Activated B cell treated with CpG ODN at 0.5 μM for 24 hours (primary cell): ENCODE data around the gene PREX1. TPM values are rescaled to one million over a fixed set of nuclear protein-coding genes. Genes with fewer than 3 reads are reported as not detected.
A peak's percentile ranks its signal among the peaks of the same experiment; 100 is the strongest.

Experiments
- ATAC-seq: fragments of 200-7000 bp; cut with Tn5 transposase; one replicate; pipeline ENCODE4 v1.10.0; 2021; ENCODE audit warnings: low read depth, mild to moderate bottlenecking, moderate library complexity
- CTCF ChIA-PET: fragments of 350-600 bp; sonication (Branson Sonifier 250); formaldehyde crosslinking; loops from one replicate; lab custom pipeline; 2021; ENCODE audit warnings: antibody characterized with exemption; lab: Charles Lee
- POLR2A ChIA-PET: fragments of 350-600 bp; sonication (Branson Sonifier 250); formaldehyde crosslinking; loops from one replicate; lab custom pipeline; 2021; ENCODE audit warnings: antibody characterized with exemption; lab: Charles Lee
- DNase-seq: peaks from one replicate; pipeline ENCODE4 v3.0.0; 2022
- H3K27ac Mint-ChIP-seq: one replicate; pipeline ENCODE4 v1.8.0; 2020; ENCODE audit warnings: mixed read lengths
- H3K27me3 Mint-ChIP-seq: one replicate; pipeline ENCODE4 v1.8.0; 2021; ENCODE audit warnings: mixed read lengths
- H3K36me3 Mint-ChIP-seq: one replicate; pipeline ENCODE4 v1.8.0; 2021; ENCODE audit warnings: low read depth, mixed read lengths
- H3K4me1 Mint-ChIP-seq: one replicate; pipeline ENCODE4 v1.8.0; 2021; ENCODE audit warnings: mixed read lengths
- H3K4me3 Mint-ChIP-seq: one replicate; pipeline ENCODE4 v1.8.0; 2020; ENCODE audit warnings: mild to moderate bottlenecking, mixed read lengths
- H3K9me3 Mint-ChIP-seq: one replicate; pipeline ENCODE4 v1.8.0; 2020; ENCODE audit warnings: mixed read lengths
- intact Hi-C: fragments of 100-400 bp; cut with micrococcal nuclease; formaldehyde crosslinking; loops from one replicate; pipeline ENCODE4 v1.15.1; 2024
- total RNA-seq: library from RNA; stranded (reverse); gene quantifications from 2 replicates; pipeline ENCODE4 v1.2.3, GENCODE V29; 2022
- TF ChIP-seq, protein P1 (sequence below): fragments of 200-600 bp; IDR thresholded peaks from one replicate; pipeline ENCODE4 v1.8.0; 2022; ENCODE audit warnings: antibody characterized with exemption, mild to moderate bottlenecking

The PREX1 gene
- total RNA-seq, 1 donor from 2014 or later: 71.4 TPM

DNA sequence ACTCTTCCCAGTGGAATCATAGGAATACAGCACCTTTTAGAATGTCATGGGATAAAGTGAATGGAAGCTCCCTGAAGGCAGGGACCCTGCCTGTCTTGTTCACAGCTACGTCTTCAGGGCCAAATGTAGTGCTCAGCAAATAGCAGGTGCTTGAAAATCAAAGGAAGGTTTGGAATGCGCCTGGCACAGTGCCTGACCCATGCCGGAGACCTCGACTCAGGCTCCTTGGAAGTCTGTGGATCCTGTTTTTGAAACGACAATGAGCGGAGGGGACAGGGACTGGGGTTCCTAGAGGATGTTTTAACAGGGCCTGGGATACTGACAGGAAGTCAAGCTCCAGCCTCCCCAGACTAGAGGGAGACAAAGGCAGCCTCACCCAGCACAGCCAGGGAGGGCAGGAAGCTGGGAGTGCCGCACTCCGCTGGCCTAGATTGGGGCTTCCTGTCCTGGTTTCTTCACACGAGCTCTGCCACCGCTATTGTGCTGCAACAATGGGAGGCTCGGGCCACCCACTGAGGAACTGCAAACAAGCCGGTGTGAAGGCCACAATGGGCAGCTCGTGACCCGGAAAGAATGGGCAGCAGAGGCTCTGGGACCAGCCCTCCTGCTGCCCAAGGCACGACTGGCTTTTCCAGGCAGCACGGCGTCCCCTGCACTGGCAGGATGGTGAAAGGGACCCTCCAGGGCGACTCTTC, 76.7 kb downstream of the PREX1 start:
- intact Hi-C loops: loop anchor here (5.0 kb wide), 2 partner anchors 34 to 36 kb away; no protein-coding TSS in a partner anchor
- H3K9me3 Mint-ChIP-seq: peaks cover 4% of the 10 kb centered on the region
- ATAC-seq: peak; percentile 23
- no peaks in the 10 kb centered on the region for H3K27me3 Mint-ChIP-seq
- H3K4me1 Mint-ChIP-seq: peaks cover 84% of the 10 kb centered on the region
- H3K27ac Mint-ChIP-seq: peak overlapping the region; percentile 88
- POLR2A ChIA-PET: interaction anchor here (0.9 to 2.6 kb wide), 7 partner anchors 9 to 81 kb away, joined by 3 to 12 read pairs (median 5); no protein-coding TSS in a partner anchor
- H3K36me3 Mint-ChIP-seq: peaks cover 22% of the 10 kb centered on the region
- TF ChIP-seq, protein P1, sequence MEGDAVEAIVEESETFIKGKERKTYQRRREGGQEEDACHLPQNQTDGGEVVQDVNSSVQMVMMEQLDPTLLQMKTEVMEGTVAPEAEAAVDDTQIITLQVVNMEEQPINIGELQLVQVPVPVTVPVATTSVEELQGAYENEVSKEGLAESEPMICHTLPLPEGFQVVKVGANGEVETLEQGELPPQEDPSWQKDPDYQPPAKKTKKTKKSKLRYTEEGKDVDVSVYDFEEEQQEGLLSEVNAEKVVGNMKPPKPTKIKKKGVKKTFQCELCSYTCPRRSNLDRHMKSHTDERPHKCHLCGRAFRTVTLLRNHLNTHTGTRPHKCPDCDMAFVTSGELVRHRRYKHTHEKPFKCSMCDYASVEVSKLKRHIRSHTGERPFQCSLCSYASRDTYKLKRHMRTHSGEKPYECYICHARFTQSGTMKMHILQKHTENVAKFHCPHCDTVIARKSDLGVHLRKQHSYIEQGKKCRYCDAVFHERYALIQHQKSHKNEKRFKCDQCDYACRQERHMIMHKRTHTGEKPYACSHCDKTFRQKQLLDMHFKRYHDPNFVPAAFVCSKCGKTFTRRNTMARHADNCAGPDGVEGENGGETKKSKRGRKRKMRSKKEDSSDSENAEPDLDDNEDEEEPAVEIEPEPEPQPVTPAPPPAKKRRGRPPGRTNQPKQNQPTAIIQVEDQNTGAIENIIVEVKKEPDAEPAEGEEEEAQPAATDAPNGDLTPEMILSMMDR: no peak
- no peak overlapping the region for H3K4me3 Mint-ChIP-seq
- no peak for DNase-seq
- CTCF ChIA-PET: interaction anchor here (0.6 to 1.0 kb wide), 2 partner anchors 30 to 59 kb away, joined by 3 read pairs; no protein-coding TSS in a partner anchor

DNA sequence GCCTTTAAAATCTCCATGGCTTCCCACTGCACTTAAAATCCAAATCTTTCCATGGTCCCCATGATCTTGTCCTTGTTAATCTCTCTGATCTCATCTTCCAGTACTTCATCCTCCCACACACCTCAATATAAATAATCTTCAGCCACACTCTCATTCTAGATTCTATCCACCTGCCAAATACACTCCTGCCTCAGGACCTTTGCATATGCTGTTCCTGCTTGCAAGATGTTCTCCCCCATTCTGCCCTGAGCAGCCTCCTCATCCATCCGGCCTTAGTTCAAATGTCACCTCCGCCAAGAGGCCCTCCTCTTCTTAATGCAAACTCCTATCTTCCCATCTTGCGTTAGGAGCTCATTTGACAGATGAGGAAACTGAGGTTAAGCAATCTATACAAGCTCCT, 77.4 kb downstream of the PREX1 start:
- intact Hi-C loops: loop anchor here (5.0 kb wide), 2 partner anchors 33 to 37 kb away; no protein-coding TSS in a partner anchor
- POLR2A ChIA-PET: interaction anchor here (1.4 kb wide), 1 partner anchor 51 kb away, joined by 4 read pairs; no protein-coding TSS in a partner anchor
- DNase-seq: no peak
- H3K4me3 Mint-ChIP-seq: no peak overlapping the region
- peak overlapping the region; percentile 32 for H3K27ac Mint-ChIP-seq
- H3K4me1 Mint-ChIP-seq: peaks cover 80% of the 10 kb centered on the region
- no peaks in the 10 kb centered on the region for H3K27me3 Mint-ChIP-seq
- ATAC-seq: no peak
- CTCF ChIA-PET: no interaction called here
- H3K36me3 Mint-ChIP-seq: peaks cover 20% of the 10 kb centered on the region
- TF ChIP-seq, protein P1: no peak
- peaks cover 4% of the 10 kb centered on the region for H3K9me3 Mint-ChIP-seq

DNA sequence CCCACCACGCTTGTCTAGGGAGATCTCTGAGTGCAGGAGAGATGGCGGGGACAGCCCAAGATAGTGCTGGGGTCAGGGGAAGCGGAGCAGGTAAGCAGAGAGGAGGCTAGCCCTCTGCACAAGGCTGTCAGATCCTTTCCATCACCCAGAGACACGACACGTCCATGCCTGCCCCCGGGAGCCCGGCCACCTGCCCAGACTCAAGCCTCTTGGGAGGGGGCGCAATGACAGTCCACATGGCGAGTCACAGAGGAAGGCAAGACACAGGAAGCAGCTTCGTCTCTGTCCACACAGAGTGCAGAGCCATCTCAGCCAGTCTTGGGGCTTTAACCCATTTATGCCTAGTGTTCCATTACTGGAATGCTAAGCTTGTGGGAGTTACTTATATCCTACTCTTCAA, 78.4 kb downstream of the PREX1 start:
- H3K27me3 Mint-ChIP-seq: no peaks in the 10 kb centered on the region
- peaks cover 21% of the 10 kb centered on the region for H3K36me3 Mint-ChIP-seq
- peak overlapping the region; percentile 10 for H3K27ac Mint-ChIP-seq
- TF ChIP-seq, protein P1: no peak
- H3K9me3 Mint-ChIP-seq: no peaks in the 10 kb centered on the region
- ChIA-PET CTCF (no interaction called here), POLR2A (no interaction called here)
- intact Hi-C loops: no loop called here
- H3K4me3 Mint-ChIP-seq: no peak overlapping the region
- peaks cover 72% of the 10 kb centered on the region for H3K4me1 Mint-ChIP-seq
- ATAC-seq (no peak), DNase-seq (no peak)

DNA sequence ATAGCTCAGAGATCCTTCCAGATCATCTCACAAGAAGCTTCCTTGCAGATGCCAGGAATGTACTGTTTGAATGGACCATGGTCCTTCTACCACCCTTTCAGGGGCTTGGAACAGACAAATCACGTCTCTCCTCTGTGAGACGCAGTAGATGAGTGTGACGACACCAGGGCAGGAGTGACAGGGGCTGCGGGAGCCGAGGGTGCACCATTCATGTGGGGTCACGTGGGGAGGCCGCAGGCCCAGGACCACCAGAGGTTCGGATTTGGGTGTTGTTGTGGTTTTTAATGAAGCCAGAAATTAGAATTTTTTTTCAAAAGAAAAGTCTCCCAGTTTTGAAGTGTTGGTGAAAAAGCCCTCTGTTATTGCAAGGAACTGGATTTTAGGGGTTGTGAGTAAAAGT, 79.2 kb downstream of the PREX1 start:
- H3K36me3 Mint-ChIP-seq: peaks cover 26% of the 10 kb centered on the region
- no peaks in the 10 kb centered on the region for H3K27me3 Mint-ChIP-seq
- ATAC-seq (no peak), DNase-seq (no peak)
- TF ChIP-seq, protein P1: no peak
- peak overlapping the region; percentile 75 for H3K27ac Mint-ChIP-seq
- H3K4me1 Mint-ChIP-seq: peaks cover 63% of the 10 kb centered on the region
- H3K9me3 Mint-ChIP-seq: no peaks in the 10 kb centered on the region
- H3K4me3 Mint-ChIP-seq: no peak overlapping the region
- POLR2A ChIA-PET: interaction anchor here (0.6 to 0.7 kb wide), 2 partner anchors 43 to 149 kb away, joined by 3 read pairs; no protein-coding TSS in a partner anchor
- CTCF ChIA-PET: no interaction called here
- intact Hi-C loops: no loop called here

DNA sequence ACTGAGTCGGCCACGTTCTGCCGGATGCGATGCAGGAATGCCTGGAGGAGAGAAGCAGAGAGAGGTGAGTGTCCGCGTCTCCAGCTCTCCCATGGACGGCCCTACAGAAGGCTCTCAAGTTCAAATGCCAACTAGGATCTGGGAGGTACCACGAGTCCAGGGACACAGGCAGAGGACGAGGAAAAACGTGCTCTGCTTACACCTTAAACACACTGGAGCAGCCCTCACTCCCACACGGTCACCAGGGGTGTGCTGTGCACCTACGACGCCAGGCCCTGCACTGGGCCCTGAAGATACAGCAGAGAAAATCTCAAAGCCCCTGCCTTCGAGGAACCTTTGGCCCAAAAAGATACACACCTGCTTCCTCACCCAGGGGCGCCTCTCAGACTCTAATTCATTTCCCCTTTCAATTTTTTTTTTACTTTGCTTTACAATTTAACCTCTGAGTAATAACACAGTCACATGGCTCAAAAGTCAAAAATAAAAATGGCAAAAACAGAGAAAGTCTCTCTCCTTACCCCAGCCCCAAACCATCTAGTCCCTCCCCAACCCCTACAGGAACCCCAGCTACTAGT, 79.9 kb downstream of the PREX1 start:
- Mint-ChIP-seq H3K9me3 (no peaks in the 10 kb centered on the region), H3K27me3 (no peaks in the 10 kb centered on the region), H3K4me3 (no peak overlapping the region), H3K36me3 (peaks cover 31% of the 10 kb centered on the region), H3K4me1 (peaks cover 56% of the 10 kb centered on the region), H3K27ac (peak overlapping the region; percentile 75)
- CTCF ChIA-PET: no interaction called here
- ATAC-seq (no peak), DNase-seq (no peak)
- TF ChIP-seq, protein P1: no peak
- intact Hi-C loops: no loop called here
- POLR2A ChIA-PET: interaction anchor here (0.6 to 0.7 kb wide), 2 partner anchors 43 to 150 kb away, joined by 3 read pairs; no protein-coding TSS in a partner anchor
